Left lung (tissue), 14 donors: ENCODE data around the gene PCMT1. TPM values are rescaled to one million over a fixed set of nuclear protein-coding genes. Genes with fewer than 3 reads are reported as not detected.

ENCODE experiments used
- ATAC-seq: fragments of 200-7000 bp; cut with Tn5 transposase; one replicate; pipeline ENCODE4 v1.9.1; 2020; ENCODE audit warnings: moderate library complexity
- DNase-seq, 4 donors: peaks; one replicate each; pipeline ENCODE4 v3.0.0-alpha.2; 2013 to 2020
- H3K27ac ChIP-seq, 2 donors: fragments of 200-600 bp; sonication (generic) in 1 of 2; one replicate each; pipeline versions ENCODE4 v1.5.0 to v1.8.0; 2020 to 2021
- H3K27me3 ChIP-seq, 2 donors: fragments of 200-600 bp; sonication (generic) in 1 of 2; one replicate each; pipeline versions ENCODE4 v1.5.0 to v1.8.0; 2020 to 2021
- H3K36me3 ChIP-seq, 2 donors: fragments of 200-600 bp; sonication (generic) in 1 of 2; one replicate each; pipeline versions ENCODE4 v1.5.0 to v1.8.0; 2020 to 2021
- H3K4me1 ChIP-seq, 2 donors: fragments of 200-600 bp; one replicate each; pipeline ENCODE4 v1.8.0; 2021
- H3K4me3 ChIP-seq, 2 donors: fragments of 200-600 bp; sonication (generic) in 1 of 2; one replicate each; pipeline versions ENCODE4 v1.5.0 to v1.8.0; 2020 to 2021; ENCODE audit warnings: mild to moderate bottlenecking in 1 of 2
- H3K9me3 ChIP-seq, 2 donors: fragments of 200-600 bp; sonication (generic) in 1 of 2; one replicate each; pipeline versions ENCODE4 v1.5.0 to v1.8.0; 2020 to 2021
- intact Hi-C, 2 donors: fragments of 100-400 bp; cut with DNase I; formaldehyde crosslinking; loops; one replicate each; pipeline versions ENCODE4 v1.11.2 to v1.14.2; 2022
- long read RNA-seq, 12 donors: library from polyadenylated mRNA in 2 of 12; unstranded in 2 of 12; transcript quantifications; one replicate each; pipeline ENCODE4 v2.0.0 and lab custom pipeline, GENCODE V29; 2019 to 2026
- polyA plus RNA-seq, 6 donors: library from polyadenylated mRNA; unstranded; fragments of 120-200 nt; gene quantifications; one replicate each; pipeline ENCODE4 v1.2.1, GENCODE V29; 2013; ENCODE audit not compliant: insufficient read length in 6 of 6
- total RNA-seq, 2 donors: library from RNA; stranded (reverse); fragmentation: NEBNext Ultra II Directional; extraction: Animal tissue kit (Norgen Biotek cat#: 25700); gene quantifications; one replicate each; pipeline ENCODE4 v1.2.1, GENCODE V29; 2021
- TF ChIP-seq, protein P1 (sequence below), 2 donors: fragments of 200-600 bp; sonication (generic) in 1 of 2; IDR thresholded peaks; one replicate each; pipeline versions ENCODE4 v1.5.0 to v1.8.0; 2021; ENCODE audit warnings: antibody characterized with exemption in 2 of 2
- donor health status: DM: no; HTN: yes; CAD: no.
- donor health status: DM: no; HTN: no; CAD: no.

PCMT1 gene
- 10 to 100 TPM; 61.8 to 83.2 TPM for total RNA-seq
- 10 to 100 TPM; 64.3 to 87.4 (median 80.3) TPM for polyA plus RNA-seq
- long read RNA-seq, donor 1, transcript PCMT1-201 (7 exons, 1,293 nt), result minor isoform, 11 of 76 reads
- long read RNA-seq, donor 1, transcript PCMT1-205 (8 exons, 1,984 nt), result minor isoform, 24 of 76 reads
- long read RNA-seq, donor 1, transcript PCMT1-203 (8 exons, 1,938 nt), result major isoform, 33 of 76 reads
- long read RNA-seq, donor 1, partial matches to known transcripts, result 7 of 76 reads
- long read RNA-seq, donor 1, other reads (novel, unspliced or antisense), result 0 of 76 reads
- long read RNA-seq, donor 2, transcript PCMT1-201 (7 exons, 1,293 nt), result minor isoform, 6 of 42 reads
- long read RNA-seq, donor 2, transcript PCMT1-203 (8 exons, 1,938 nt), result major isoform, 20 of 42 reads
- long read RNA-seq, donor 2, transcript PCMT1-205 (8 exons, 1,984 nt), result minor isoform, 16 of 42 reads
- long read RNA-seq, donor 2, partial matches to known transcripts, result 0 of 42 reads
- long read RNA-seq, donor 2, other reads (novel, unspliced or antisense), result 0 of 42 reads
- long read RNA-seq, donor 3, transcript PCMT1-203 (8 exons, 1,938 nt), result major isoform, 31 of 49 reads
- long read RNA-seq, donor 3, transcript PCMT1-201 (7 exons, 1,293 nt), result minor isoform, 6 of 49 reads
- long read RNA-seq, donor 3, transcript PCMT1-205 (8 exons, 1,984 nt), result minor isoform, 12 of 49 reads
- long read RNA-seq, donor 3, partial matches to known transcripts, result 0 of 49 reads
- long read RNA-seq, donor 3, other reads (novel, unspliced or antisense), result 0 of 49 reads
- long read RNA-seq, donor 4, transcript PCMT1-201 (7 exons, 1,293 nt), result minor isoform, 21 of 73 reads
- long read RNA-seq, donor 4, transcript PCMT1-205 (8 exons, 1,984 nt), result minor isoform, 16 of 73 reads
- long read RNA-seq, donor 4, transcript PCMT1-203 (8 exons, 1,938 nt), result major isoform, 28 of 73 reads
- long read RNA-seq, donor 4, partial matches to known transcripts, result 3 of 73 reads
- long read RNA-seq, donor 4, other reads (novel, unspliced or antisense), result 5 of 73 reads
- long read RNA-seq, donor 5, transcript PCMT1-201 (7 exons, 1,293 nt), result minor isoform, 13 of 46 reads
- long read RNA-seq, donor 5, transcript PCMT1-205 (8 exons, 1,984 nt), result minor isoform, 12 of 46 reads
- long read RNA-seq, donor 5, transcript PCMT1-203 (8 exons, 1,938 nt), result major isoform, 16 of 46 reads
- long read RNA-seq, donor 5, partial matches to known transcripts, result 5 of 46 reads
- long read RNA-seq, donor 5, other reads (novel, unspliced or antisense), result 0 of 46 reads
- long read RNA-seq, donor 6, transcript PCMT1-203 (8 exons, 1,938 nt), result major isoform, 37 of 78 reads
- long read RNA-seq, donor 6, transcript PCMT1-205 (8 exons, 1,984 nt), result minor isoform, 19 of 78 reads
- long read RNA-seq, donor 6, transcript PCMT1-201 (7 exons, 1,293 nt), result minor isoform, 16 of 78 reads
- long read RNA-seq, donor 6, partial matches to known transcripts, result 6 of 78 reads
- long read RNA-seq, donor 6, other reads (novel, unspliced or antisense), result 0 of 78 reads
- long read RNA-seq, donor 7, transcript PCMT1-201 (7 exons, 1,293 nt), result minor isoform, 7 of 46 reads
- long read RNA-seq, donor 7, transcript PCMT1-205 (8 exons, 1,984 nt), result minor isoform, 17 of 46 reads
- long read RNA-seq, donor 7, transcript PCMT1-203 (8 exons, 1,938 nt), result major isoform, 22 of 46 reads
- long read RNA-seq, donor 7, partial matches to known transcripts, result 0 of 46 reads
- long read RNA-seq, donor 7, other reads (novel, unspliced or antisense), result 0 of 46 reads
- long read RNA-seq, donor 8, transcript PCMT1-203 (8 exons, 1,938 nt), result major isoform, 25 of 44 reads
- long read RNA-seq, donor 8, transcript PCMT1-205 (8 exons, 1,984 nt), result minor isoform, 12 of 44 reads
- long read RNA-seq, donor 8, transcript PCMT1-201 (7 exons, 1,293 nt), result minor isoform, 6 of 44 reads
- long read RNA-seq, donor 8, partial matches to known transcripts, result 0 of 44 reads
- long read RNA-seq, donor 8, other reads (novel, unspliced or antisense), result 0 of 44 reads
- long read RNA-seq, donor 9, result 0 reads
- long read RNA-seq, donor 10, transcript PCMT1-201 (7 exons, 1,293 nt), result minor isoform, 28 of 90 reads
- long read RNA-seq, donor 10, transcript PCMT1-205 (8 exons, 1,984 nt), result minor isoform, 25 of 90 reads
- long read RNA-seq, donor 10, transcript PCMT1-203 (8 exons, 1,938 nt), result major isoform, 34 of 90 reads
- long read RNA-seq, donor 10, partial matches to known transcripts, result 0 of 90 reads
- long read RNA-seq, donor 10, other reads (novel, unspliced or antisense), result 3 of 90 reads
- long read RNA-seq, donor 11, transcript PCMT1-211 (7 exons, 1,628 nt), result minor isoform, 5 of 137 reads
- long read RNA-seq, donor 11, transcript PCMT1-205 (8 exons, 1,984 nt), result major isoform, 53 of 137 reads
- long read RNA-seq, donor 11, transcript PCMT1-201 (7 exons, 1,293 nt), result minor isoform, 6 of 137 reads
- long read RNA-seq, donor 11, transcript PCMT1-203 (8 exons, 1,938 nt), result minor isoform, 31 of 137 reads
- long read RNA-seq, donor 11, partial matches to known transcripts, result 42 of 137 reads
- long read RNA-seq, donor 11, other reads (novel, unspliced or antisense), result 0 of 137 reads
- long read RNA-seq, donor 12, transcript PCMT1-203 (8 exons, 1,938 nt), result major isoform, 21 of 48 reads
- long read RNA-seq, donor 12, transcript PCMT1-205 (8 exons, 1,984 nt), result minor isoform, 15 of 48 reads
- long read RNA-seq, donor 12, transcript PCMT1-201 (7 exons, 1,293 nt), result minor isoform, 12 of 48 reads
- long read RNA-seq, donor 12, partial matches to known transcripts, result 0 of 48 reads
- long read RNA-seq, donor 12, other reads (novel, unspliced or antisense), result 0 of 48 reads

DNA sequence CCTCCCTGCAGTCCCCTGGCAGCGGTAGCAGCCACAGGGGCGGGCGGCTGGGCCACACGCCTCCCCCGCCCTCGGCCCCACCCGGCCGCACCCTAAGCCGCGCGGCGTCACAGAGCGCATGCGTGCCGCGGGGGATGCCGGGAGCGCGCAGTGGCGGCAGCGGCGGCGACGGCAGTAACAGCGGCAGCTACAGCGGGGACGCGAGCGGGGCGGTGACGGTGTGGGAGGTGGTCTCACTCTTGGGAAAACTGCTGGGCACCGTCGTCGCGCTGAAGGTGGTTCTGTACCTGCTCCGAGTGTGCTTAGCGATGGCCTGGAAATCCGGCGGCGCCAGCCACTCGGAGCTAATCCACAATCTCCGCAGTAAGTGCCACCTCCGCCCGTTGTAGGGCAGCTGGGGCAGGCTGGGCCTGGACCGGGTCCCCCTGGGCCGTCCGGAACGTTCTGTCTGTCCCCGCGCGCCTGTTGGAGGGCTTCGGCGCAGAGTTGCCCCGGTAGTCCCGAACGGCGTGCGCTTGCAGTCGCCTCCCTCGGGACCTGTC is at the start of gene PCMT1:
Gene PCMT1 (plus strand): TSS at position 148 of the 542 bp plus-strand sequence. CDS start 161 bp downstream, at position 309.
- Histone ChIP-seq H3K27ac (peak within 1 kb of the TSS; percentile 89 to 97), H3K4me3 (peak within 1 kb of the TSS; percentile 77 to 99), H3K9me3 (no peaks in the 10 kb centered on the region), H3K27me3 (no peaks in the 10 kb centered on the region), H3K36me3 (no peaks in the 10 kb centered on the region), H3K4me1 (peaks cover 10 to 70% of the 10 kb centered on the region in 2 donors)
- TF ChIP-seq, protein P1, sequence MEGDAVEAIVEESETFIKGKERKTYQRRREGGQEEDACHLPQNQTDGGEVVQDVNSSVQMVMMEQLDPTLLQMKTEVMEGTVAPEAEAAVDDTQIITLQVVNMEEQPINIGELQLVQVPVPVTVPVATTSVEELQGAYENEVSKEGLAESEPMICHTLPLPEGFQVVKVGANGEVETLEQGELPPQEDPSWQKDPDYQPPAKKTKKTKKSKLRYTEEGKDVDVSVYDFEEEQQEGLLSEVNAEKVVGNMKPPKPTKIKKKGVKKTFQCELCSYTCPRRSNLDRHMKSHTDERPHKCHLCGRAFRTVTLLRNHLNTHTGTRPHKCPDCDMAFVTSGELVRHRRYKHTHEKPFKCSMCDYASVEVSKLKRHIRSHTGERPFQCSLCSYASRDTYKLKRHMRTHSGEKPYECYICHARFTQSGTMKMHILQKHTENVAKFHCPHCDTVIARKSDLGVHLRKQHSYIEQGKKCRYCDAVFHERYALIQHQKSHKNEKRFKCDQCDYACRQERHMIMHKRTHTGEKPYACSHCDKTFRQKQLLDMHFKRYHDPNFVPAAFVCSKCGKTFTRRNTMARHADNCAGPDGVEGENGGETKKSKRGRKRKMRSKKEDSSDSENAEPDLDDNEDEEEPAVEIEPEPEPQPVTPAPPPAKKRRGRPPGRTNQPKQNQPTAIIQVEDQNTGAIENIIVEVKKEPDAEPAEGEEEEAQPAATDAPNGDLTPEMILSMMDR (IDR thresholded peaks at IDR 0.05), result peak in 1 of 2 donors; percentile 8
- intact Hi-C loops, result no loop called here
- ATAC-seq (peak; percentile 97), DNase-seq (peak; percentile 83 to 99 (median 93))

DNA sequence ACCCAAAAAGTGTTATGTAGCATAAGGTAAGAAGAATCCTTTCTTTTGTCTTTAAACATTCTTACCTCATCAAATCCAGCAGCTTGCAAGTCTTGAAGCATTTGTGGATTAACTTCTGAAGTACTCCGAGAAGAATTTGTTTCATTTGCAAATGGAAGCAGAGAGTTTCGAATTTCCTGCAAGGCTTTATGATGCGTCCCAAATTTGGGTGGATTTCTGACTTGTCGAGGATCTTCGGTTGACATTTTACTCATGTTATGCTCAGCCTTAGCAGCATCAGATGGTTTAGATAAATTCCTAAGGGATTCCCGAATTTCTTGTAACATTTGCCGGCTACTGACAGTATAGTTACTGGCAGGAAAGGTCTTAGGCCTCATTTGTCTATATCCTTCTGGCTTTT is 47.8 kb upstream of the PCMT1 start:
- H3K4me3 ChIP-seq, result no peak overlapping the region
- H3K36me3 ChIP-seq, result peaks cover 0 to 12% of the 10 kb centered on the region in 2 donors
- intact Hi-C loops, result no loop called here
- H3K27me3 ChIP-seq, result no peaks in the 10 kb centered on the region
- ATAC-seq (no peak), DNase-seq (no peak)
- TF ChIP-seq, protein P1 (IDR thresholded peaks at IDR 0.05), result no peak
- H3K4me1 ChIP-seq, result peaks cover 0 to 25% of the 10 kb centered on the region in 2 donors
- H3K9me3 ChIP-seq, result no peaks in the 10 kb centered on the region
- H3K27ac ChIP-seq, result no peak overlapping the region

DNA sequence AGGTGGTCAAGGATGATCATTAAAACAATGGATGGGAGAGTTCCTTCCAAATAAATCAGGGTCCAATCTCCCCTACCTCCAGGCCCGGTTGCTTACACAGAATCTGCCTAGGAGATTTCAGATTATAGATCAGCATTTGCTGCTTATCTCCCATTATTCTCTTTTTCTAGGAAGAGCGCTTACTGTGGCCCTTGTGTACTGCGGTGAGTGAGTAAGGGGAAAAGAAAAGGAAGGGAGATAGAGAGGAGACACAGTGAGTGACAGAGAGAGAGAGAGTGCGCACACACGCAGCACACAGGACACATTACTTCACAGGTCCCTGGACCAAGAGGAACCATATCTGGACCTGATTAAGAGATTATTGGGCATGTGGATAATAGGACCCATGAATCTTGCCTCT is 37.8 kb upstream of the PCMT1 start:
- no peak overlapping the region for H3K4me3 ChIP-seq
- H3K27ac ChIP-seq, result no peak overlapping the region
- no peaks in the 10 kb centered on the region for H3K9me3 ChIP-seq
- H3K4me1 ChIP-seq, result peaks cover 0 to 64% of the 10 kb centered on the region in 2 donors
- H3K27me3 ChIP-seq, result no peaks in the 10 kb centered on the region
- no peak for DNase-seq
- H3K36me3 ChIP-seq, result peaks cover 0 to 6% of the 10 kb centered on the region in 2 donors
- no peak for ATAC-seq
- intact Hi-C loops, result no loop called here
- TF ChIP-seq, protein P1 (IDR thresholded peaks at IDR 0.05), result no peak
